GM21381 (cell line): ENCODE measurements around the gene THEMIS.
"Not testable (repeated sequence)": the region's sequence is repeated elsewhere in the genome, so short reads cannot be mapped to it uniquely, and the experiment has no call there.

Experiments used
- ATAC-seq: cut with Tn5 transposase; IDR thresholded peaks from one replicate; pipeline ENCODE4 v1.9.1; 2021; ENCODE audit warnings: mild to moderate bottlenecking, moderate library complexity; ENCODE audit not compliant: unreplicated experiment

THEMIS gene

GRCh38 chr6:127812985-127813698 is 87.7 kb downstream of the THEMIS start:
- no peak for ATAC-seq

- ATAC-seq: no peak
These were observed 88.8 kb downstream of the THEMIS start for GRCh38 chr6:127811900-127812570.

GRCh38 chr6:127807806-127808517 is 92.9 kb downstream of the THEMIS start:
- ATAC-seq: no peak

GRCh38 chr6:127796713-127797112 is 104.1 kb downstream of the THEMIS start:
- ATAC-seq: no peak

GRCh38 chr6:127794405-127794804 is 106.5 kb downstream of the THEMIS start:
- ATAC-seq: no peak

- ATAC-seq: no peak
These were observed 107.5 kb downstream of the THEMIS start for GRCh38 chr6:127793396-127793795.

GRCh38 chr6:127792616-127793015 is 108.2 kb downstream of the THEMIS start:
- no peak for ATAC-seq

- ATAC-seq: no peak
These were observed 108.9 kb downstream of the THEMIS start for GRCh38 chr6:127791779-127792528.

GRCh38 chr6:127790571-127790970 is 110.3 kb downstream of the THEMIS start:
- ATAC-seq: no peak

GRCh38 chr6:127786109-127786508 is 114.7 kb downstream of the THEMIS start:
- ATAC-seq: no peak

- ATAC-seq: no peak
These were observed 116.4 kb downstream of the THEMIS start for GRCh38 chr6:127784468-127784867.

- not testable (repeated sequence) for ATAC-seq
These were observed 119.1 kb downstream of the THEMIS start for GRCh38 chr6:127781636-127782272.

- no peak for ATAC-seq
These were observed 124.5 kb downstream of the THEMIS start for GRCh38 chr6:127776320-127776719.

GRCh38 chr6:127775371-127775770 is 125.5 kb downstream of the THEMIS start:
- ATAC-seq: no peak

GRCh38 chr6:127768745-127769144 is 132.1 kb downstream of the THEMIS start:
- ATAC-seq: no peak

- ATAC-seq: no peak
These were observed 132.6 kb downstream of the THEMIS start for GRCh38 chr6:127768223-127768622.

GRCh38 chr6:127765949-127766348 is 134.9 kb downstream of the THEMIS start:
- no peak for ATAC-seq

- no peak for ATAC-seq
These were observed 138.6 kb downstream of the THEMIS start for GRCh38 chr6:127762284-127762683.

GRCh38 chr6:127761084-127761483 is 139.8 kb downstream of the THEMIS start:
- no peak for ATAC-seq

GRCh38 chr6:127749095-127749494 is 151.8 kb downstream of the THEMIS start:
- no peak for ATAC-seq

GRCh38 chr6:127748290-127748689 is 152.6 kb downstream of the THEMIS start:
- no peak for ATAC-seq
